GM23248 (cell line): ENCODE results near the gene GBE1.

Source experiments
- EZH2 ChIP-seq: fragments of 200-600 bp; sonication (generic); IDR thresholded peaks from 2 replicates; pipeline ENCODE4 v1.6.1; 2018; ENCODE audit warnings: antibody characterized with exemption, mild to moderate bottlenecking; ENCODE audit not compliant: insufficient read depth, poor library complexity, severe bottlenecking
- EZH2phosphoT487 ChIP-seq: fragments of 200-600 bp; sonication (generic); IDR thresholded peaks from 2 replicates; pipeline ENCODE4 v1.6.1; 2018; ENCODE audit warnings: antibody characterized with exemption, moderate library complexity, mild to moderate bottlenecking, low read depth; ENCODE audit not compliant: insufficient read depth

DNA sequence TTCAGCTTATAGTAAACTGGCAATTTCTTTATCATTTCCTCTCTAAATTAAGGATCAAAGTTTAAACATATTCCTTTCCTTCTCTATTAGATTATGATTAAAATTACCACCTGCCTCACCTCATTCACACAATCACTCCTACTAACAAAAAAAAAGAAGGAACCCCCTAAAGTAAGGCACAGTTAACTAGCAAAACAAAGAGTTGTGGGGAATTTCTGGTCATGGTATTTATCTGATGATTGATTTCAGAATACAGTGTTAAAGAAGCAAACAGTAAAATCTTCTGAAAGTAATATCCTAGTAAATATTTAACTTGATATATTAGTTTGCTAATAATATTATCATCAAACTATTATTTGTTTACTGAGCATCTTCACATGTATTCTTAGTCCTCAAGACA, 8.8 kb downstream of the GBE1 start:
- TF ChIP-seq EZH2 (no peak), EZH2phosphoT487 (no peak)
